D721Med (cell line): ENCODE data around the gene SOD3.

Source experiments
- DNase-seq: peaks from one replicate; pipeline ENCODE4 v3.0.0; 2011; ENCODE audit warnings: low spot score; ENCODE audit not compliant: insufficient read length
- FAIRE-seq: peaks from 2 replicates; lab custom pipeline; 2011; peaks lifted over from hg19 to GRCh38; lab: Jason Lieb, UNC
- TF ChIP-seq, protein P1 (sequence below): IDR thresholded peaks from 2 replicates; pipeline ENCODE4 v1.5.1; 2012; ENCODE audit warnings: mild to moderate bottlenecking, control low read depth; ENCODE audit not compliant: insufficient read depth; ENCODE audit errors: missing control alignments

Gene SOD3

DNA sequence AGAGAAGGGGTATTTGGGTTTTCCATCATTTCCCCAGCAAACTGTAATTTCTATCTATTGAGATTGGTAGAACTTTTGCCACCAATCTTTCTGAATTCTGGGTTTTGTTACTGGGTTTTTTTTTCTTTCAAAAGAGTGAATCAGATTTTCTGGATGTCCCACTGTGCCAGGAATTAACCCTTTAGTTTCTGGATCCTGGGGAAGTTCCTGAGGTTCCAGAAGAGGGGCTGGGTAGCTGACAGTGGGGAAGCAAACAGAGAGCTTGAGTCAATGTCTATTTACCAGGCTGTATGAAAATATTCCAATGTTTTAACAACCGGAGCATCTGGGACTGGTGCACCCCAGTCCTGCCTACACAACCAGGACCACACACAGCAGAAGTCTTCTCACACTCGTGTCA is 25.8 kb upstream of the SOD3 start:
- TF ChIP-seq, protein P1, sequence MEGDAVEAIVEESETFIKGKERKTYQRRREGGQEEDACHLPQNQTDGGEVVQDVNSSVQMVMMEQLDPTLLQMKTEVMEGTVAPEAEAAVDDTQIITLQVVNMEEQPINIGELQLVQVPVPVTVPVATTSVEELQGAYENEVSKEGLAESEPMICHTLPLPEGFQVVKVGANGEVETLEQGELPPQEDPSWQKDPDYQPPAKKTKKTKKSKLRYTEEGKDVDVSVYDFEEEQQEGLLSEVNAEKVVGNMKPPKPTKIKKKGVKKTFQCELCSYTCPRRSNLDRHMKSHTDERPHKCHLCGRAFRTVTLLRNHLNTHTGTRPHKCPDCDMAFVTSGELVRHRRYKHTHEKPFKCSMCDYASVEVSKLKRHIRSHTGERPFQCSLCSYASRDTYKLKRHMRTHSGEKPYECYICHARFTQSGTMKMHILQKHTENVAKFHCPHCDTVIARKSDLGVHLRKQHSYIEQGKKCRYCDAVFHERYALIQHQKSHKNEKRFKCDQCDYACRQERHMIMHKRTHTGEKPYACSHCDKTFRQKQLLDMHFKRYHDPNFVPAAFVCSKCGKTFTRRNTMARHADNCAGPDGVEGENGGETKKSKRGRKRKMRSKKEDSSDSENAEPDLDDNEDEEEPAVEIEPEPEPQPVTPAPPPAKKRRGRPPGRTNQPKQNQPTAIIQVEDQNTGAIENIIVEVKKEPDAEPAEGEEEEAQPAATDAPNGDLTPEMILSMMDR = no peak
- no peak for FAIRE-seq
- no peak for DNase-seq

DNA sequence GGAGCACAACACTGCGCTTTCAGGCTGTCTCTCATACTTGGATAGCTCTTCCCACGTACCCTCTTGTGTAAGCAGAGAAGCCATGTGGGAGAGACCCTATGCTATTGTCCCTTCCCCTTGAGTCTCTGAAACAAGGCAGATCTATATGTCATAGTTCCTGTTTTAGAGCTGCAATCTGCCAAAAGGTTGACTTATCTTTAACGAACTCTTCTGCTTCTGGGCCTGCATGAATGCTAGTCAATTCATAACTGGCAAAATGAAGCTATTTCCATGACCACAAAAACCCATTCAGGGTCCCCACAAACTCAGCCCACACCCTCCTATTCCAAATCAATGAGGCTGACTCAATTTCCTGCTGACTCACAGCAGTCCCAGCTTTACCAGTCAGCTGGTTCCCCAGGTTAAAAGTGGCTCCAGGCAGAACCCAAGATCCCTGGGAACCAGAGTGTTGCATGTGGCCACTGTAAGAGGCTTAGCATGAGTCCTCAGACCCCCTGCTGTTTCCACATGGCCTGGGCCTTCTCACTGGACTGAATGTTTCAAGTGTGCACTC is 25.3 kb upstream of the SOD3 start:
- DNase-seq (no peak), FAIRE-seq (no peak)
- TF ChIP-seq, protein P1 = no peak

DNA sequence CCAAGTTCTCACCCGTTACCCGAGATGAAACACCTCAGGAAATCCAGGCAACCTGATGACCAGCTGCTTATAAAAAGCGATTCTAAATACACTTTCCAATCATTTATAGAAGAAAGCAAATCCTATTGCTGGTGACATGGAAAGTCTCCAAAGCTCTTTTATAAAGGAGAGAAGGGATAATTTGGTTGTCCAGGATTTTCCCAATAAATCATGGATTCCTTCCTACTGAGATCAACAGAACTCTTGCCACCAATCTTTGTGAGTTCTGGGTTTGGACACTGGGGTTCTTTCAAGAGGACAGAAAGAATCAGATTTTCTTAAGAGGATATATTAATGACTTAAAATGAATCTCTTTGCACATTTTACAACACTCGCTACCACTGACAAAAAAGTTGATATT is 24.7 kb upstream of the SOD3 start:
- TF ChIP-seq, protein P1 = no peak
- no peak for FAIRE-seq
- no peak for DNase-seq

DNA sequence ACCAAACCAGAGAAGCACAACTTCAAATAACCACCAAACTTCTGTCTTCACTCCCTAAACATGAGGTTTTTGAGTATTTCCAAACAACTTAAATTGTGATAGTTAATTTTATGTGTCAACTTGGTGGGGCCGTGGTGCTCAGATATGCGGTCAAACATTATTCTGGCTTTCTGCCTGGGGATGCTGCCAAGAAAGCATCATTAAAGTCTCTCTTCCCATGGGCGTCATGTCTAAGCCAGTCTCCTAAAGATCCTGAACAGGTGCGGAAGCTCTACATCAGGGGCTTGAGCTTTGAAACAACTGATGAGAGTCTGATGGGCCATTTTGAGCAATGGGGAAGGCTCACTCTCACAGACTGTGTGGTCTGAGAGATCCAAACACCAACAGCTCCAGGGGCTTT is 24.1 kb upstream of the SOD3 start:
- TF ChIP-seq, protein P1 = no peak
- DNase-seq (no peak), FAIRE-seq (no peak)

DNA sequence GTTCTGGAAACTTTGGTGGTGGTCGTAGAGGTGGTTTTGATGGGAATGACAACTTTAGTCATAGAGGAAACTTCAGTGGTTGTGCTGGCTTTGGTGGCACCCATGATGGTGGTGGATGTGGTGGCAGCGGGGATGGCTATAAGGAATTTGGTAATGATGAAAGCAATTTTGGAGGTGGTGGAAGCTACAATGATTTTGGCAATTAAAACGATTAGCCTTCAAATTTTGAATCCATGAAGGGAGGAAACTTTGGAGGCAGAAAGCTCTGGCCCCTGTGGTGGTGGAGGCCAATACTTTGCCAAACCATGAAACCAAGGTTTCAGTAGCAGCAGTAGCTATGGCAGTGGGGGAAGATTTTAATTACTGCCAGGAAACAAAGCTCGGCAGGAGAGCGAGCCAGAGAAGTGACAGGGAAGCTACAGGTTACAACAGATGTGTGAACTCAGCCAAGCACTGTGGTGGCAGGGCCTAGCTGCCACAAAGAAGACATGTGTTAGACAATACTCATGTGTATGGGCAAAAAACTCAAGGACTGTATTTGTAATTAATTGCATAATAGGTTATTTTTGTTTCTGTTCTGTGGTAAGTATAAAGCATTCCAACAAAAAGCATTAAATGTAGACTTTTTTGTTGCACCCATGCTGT is 23.2 kb upstream of the SOD3 start:
- TF ChIP-seq, protein P1 = no peak
- no peak for FAIRE-seq

DNA sequence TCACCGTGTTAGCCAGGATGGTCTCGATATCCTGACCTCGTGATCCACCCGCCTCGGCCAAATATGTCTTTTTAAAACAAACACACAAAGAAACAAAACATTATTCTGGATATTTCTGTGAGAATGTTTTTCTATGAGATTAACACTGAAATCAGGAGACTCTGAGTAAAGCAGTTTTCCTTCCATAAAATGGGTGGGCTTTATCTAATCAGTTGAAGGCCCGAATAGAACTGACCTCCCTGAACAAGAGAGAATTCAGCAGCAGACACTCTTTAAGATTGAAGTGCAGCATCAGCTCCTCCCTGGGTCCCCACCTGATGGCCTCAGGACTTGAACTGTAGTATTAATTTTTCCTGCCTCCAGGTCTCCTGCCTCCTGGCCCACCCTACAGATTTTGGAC is 22.4 kb upstream of the SOD3 start:
- TF ChIP-seq, protein P1 = no peak
- FAIRE-seq (no peak), DNase-seq (no peak)

More for the DNA sequence above, 23.2 kb upstream of the SOD3 start:
- DNase-seq = no peak

DNA sequence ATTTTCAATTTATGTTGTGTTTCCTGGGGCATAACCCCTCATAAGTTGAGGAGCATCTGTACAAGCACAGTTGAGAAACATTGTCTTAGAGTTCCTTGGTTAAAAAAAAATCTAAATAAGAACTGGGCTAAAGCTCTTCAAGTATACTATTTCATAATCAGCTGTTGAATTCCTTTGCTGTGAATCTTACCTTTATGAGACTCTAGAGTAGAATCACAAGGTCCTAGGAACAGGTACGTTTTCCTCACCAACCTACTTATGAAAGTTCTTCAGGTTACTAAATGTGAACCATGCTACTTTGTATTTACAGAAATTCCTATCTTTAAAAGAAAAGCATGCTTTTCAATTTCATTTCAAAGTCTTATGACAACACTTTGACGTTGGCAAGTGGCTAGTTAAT is 20.9 kb upstream of the SOD3 start:
- FAIRE-seq (no peak), DNase-seq (no peak)
- TF ChIP-seq, protein P1 = no peak
